ENCODE measurements around the gene EIF4H. TPM values are rescaled to one million over a fixed set of nuclear protein-coding genes. Genes with fewer than 3 reads are reported as not detected.
"Not testable (repeated sequence)": the region's sequence is repeated elsewhere in the genome, so short reads cannot be mapped to it uniquely, and the experiment has no call there.

EIF4H gene
- total RNA-seq, 2 experiments from 2014 or later = 400 to 410 TPM

DNA sequence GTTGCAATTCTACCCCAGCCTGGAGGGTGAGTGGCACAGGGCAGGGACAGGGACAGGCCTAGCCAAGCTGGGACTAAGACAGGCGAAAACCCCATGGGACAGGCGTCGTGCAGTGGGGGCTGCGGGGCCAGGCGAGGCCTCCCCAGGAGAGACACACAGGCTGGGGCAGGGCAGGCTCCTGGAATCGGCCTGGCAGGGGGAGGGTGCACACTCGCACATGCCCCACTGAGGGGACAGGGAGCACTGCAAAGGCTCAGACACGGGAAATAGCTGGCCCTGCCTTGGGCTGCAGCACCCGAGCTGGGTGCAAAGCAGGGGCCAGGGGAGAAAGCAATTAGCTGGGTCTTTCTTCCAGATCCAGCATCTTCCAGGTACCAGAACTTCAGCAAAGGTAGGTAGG is 46.1 kb downstream of the EIF4H start:
- intact Hi-C loops (cut with micrococcal nuclease) = no loop called here
- ChIA-PET POLR2A (no interaction called here), CTCF (interaction anchor here (1.4 to 5.1 kb wide), 2 partner anchors 13 to 181 kb away, joined by 4 to 32 read pairs; no protein-coding TSS in a partner anchor)
- H3K9me3 Mint-ChIP-seq = no peaks in the 10 kb centered on the region
- no peaks in the 10 kb centered on the region for H3K36me3 Mint-ChIP-seq
- H3K27ac Mint-ChIP-seq = no peak overlapping the region
- no peak for DNase-seq
- no peaks in the 10 kb centered on the region for H3K27me3 Mint-ChIP-seq
- no peak overlapping the region for H3K4me3 Mint-ChIP-seq
- peaks cover 14% of the 10 kb centered on the region for H3K4me1 Mint-ChIP-seq (ENCODE audit: low read depth)

DNA sequence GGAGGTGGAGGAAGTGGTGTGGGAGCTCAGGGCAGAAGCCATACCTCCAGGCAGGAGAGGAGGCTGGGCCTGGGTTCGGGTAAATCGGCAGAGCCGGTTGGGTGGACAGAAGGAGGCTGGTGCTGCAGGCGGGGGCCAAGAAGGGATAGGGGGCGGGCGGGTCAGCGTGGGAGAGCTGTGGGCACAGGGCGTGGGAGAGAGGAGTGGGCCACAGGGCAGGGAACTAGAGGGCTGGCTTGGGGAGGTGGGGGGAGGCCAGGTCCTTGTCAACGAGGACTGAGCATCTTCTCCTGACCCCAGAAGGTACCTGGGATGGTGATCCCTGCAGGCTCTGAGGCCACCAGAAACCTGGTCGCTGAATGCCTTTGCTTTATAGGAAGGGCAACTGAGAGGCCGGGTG is 47.6 kb downstream of the EIF4H start:
- H3K9me3 Mint-ChIP-seq = no peaks in the 10 kb centered on the region
- peaks cover 7% of the 10 kb centered on the region for H3K36me3 Mint-ChIP-seq
- intact Hi-C loops (cut with micrococcal nuclease) = no loop called here
- peaks cover 14% of the 10 kb centered on the region for H3K4me1 Mint-ChIP-seq (ENCODE audit: low read depth)
- ChIA-PET POLR2A (no interaction called here), CTCF (no interaction called here)
- H3K27ac Mint-ChIP-seq = no peak overlapping the region
- no peaks in the 10 kb centered on the region for H3K27me3 Mint-ChIP-seq
- no peak overlapping the region for H3K4me3 Mint-ChIP-seq
- DNase-seq = no peak

DNA sequence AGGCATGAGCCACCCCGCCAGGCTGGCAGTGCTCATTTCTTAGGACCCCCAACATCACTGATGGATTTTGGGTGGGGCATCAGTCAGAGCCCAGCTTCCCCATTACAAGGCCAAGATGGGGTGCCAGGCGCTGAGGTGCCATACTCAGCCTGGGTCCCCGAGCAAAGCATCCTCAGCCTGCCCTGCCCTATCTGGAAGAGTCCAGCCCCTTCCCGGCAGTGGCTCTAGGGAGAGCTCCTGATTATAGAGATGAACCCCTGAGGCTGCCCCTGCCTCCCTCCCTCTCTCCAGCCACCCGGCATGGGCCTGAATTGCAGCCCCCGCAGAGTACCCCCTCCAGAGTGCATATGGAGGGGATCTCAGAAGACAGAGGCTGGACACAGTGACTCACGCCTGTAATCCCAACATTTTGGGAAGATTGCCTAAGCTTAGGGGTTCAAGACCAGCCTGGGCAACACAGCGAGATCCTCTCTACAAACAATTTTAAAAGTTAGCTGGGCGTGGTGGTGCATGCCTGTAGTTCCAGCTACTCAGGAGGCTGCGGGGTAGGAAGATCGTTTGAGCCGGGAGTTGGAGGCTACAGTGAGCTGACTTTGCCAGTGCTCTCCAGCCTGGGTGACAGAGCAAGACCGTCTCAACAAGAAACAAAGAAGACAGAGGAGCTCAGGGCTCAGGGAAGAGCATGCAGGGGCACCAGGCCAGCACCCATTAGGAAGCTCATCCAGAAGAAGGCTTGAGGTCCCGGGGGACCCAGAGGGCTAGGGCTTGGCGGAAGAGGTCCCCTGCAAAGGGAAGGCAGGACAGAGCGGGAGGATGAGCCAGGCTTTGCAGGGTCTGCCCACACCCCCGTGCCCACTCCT is 48.9 kb downstream of the EIF4H start:
- DNase-seq = no peak
- CTCF ChIA-PET = interaction anchor here (0.8 to 1.0 kb wide), 2 partner anchors 17 to 178 kb away, joined by 3 to 4 read pairs; no protein-coding TSS in a partner anchor
- H3K27me3 Mint-ChIP-seq = no peaks in the 10 kb centered on the region
- POLR2A ChIA-PET = no interaction called here
- intact Hi-C loops (cut with micrococcal nuclease) = no loop called here
- peaks cover 12% of the 10 kb centered on the region for H3K36me3 Mint-ChIP-seq
- no peak overlapping the region for H3K4me3 Mint-ChIP-seq
- H3K9me3 Mint-ChIP-seq = no peaks in the 10 kb centered on the region
- no peak overlapping the region for H3K27ac Mint-ChIP-seq
- peaks cover 3% of the 10 kb centered on the region for H3K4me1 Mint-ChIP-seq (ENCODE audit: low read depth)

DNA sequence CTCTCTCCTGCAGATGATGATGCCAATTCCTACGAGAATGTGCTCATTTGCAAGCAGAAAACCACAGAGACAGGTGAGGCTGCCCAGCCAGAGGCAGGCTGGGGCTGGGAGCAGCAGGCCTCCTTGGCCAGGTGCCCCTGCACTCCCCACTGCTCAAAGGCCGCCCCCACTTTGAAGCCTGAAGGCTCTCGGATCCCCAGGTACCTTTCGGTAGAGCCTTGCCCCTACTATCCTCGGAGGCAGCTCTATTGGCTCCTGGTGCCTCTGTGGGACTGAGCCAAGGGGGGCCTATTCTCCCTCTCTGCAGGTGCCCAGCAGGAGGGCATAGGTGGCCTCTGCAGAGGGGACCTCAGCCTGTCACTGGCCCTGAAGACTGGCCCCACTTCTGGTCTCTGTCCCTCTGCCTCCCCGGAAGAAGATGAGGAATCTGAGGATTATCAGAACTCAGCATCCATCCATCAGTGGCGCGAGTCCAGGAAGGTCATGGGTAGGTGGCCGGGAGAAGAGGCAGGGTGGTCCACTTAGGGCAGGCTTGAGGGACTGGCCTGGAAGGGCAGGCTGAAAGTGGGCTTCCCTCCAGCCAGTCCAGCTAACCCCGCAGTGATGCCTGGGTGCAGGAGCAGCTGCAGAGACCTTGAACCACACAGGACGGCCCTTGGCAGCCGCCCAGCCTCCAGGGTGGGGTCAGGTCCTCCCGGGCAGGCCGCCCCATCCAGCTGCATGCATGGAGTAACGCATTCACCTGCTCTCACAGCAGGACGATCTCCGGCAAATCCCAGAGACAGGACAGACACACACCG is 49.8 kb downstream of the EIF4H start:
- Mint-ChIP-seq H3K9me3 (no peaks in the 10 kb centered on the region), H3K4me1 (ENCODE audit: low read depth) (peaks cover 2% of the 10 kb centered on the region), H3K27me3 (no peaks in the 10 kb centered on the region), H3K36me3 (peaks cover 12% of the 10 kb centered on the region), H3K4me3 (no peak overlapping the region), H3K27ac (no peak overlapping the region)
- intact Hi-C loops (cut with micrococcal nuclease) = no loop called here
- CTCF ChIA-PET = interaction anchor here (0.8 to 1.0 kb wide), 2 partner anchors 18 to 177 kb away, joined by 3 to 4 read pairs; no protein-coding TSS in a partner anchor
- DNase-seq = no peak
- POLR2A ChIA-PET = no interaction called here

DNA sequence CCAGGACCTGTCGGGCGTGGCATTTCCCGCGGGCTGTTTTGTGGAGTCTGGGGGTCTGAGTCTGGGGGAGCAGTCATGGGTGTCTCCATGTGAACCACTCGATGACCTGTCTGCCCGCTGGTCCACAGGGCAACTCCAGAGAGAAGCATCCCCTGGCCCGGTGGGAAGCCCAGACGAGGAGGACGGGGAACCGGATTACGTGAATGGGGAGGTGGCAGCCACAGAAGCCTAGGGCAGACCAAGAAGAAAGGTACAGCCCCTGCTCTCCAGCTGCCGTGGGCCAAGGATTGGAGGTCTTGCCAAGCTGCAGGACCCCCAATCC is 50.3 kb downstream of the EIF4H start:
- ChIA-PET POLR2A (no interaction called here), CTCF (no interaction called here)
- Mint-ChIP-seq H3K27me3 (no peaks in the 10 kb centered on the region), H3K4me1 (ENCODE audit: low read depth) (peaks cover 2% of the 10 kb centered on the region), H3K4me3 (no peak overlapping the region), H3K36me3 (peaks cover 17% of the 10 kb centered on the region), H3K9me3 (no peaks in the 10 kb centered on the region), H3K27ac (no peak overlapping the region)
- intact Hi-C loops (cut with micrococcal nuclease) = no loop called here
- no peak for DNase-seq

DNA sequence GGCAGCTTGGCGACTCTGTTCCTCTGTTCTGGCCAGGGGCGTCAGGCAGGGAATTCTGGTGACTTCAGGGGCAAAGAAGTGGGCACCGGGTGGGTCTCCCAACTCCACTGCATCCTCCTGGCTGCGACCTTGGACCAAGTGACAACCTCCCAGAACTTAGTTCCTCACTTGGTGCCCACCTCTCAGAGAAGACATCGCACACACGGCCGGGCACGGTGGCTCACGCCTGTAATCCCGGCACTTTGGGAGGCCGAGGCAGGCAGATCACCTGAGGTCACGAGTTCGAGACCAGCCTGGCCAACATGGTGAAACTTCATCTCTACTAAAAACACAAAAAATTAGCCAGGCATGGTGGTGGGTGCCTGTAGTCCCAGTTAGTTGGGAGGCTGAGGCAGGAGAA is 50.8 kb downstream of the EIF4H start:
- peaks cover 19% of the 10 kb centered on the region for H3K36me3 Mint-ChIP-seq
- H3K27ac Mint-ChIP-seq; H3K27me3 Mint-ChIP-seq; H3K4me1 Mint-ChIP-seq (ENCODE audit: low read depth); POLR2A ChIA-PET; intact Hi-C loops (cut with micrococcal nuclease); H3K4me3 Mint-ChIP-seq; H3K9me3 Mint-ChIP-seq; DNase-seq; CTCF ChIA-PET: not testable (repeated sequence)

DNA sequence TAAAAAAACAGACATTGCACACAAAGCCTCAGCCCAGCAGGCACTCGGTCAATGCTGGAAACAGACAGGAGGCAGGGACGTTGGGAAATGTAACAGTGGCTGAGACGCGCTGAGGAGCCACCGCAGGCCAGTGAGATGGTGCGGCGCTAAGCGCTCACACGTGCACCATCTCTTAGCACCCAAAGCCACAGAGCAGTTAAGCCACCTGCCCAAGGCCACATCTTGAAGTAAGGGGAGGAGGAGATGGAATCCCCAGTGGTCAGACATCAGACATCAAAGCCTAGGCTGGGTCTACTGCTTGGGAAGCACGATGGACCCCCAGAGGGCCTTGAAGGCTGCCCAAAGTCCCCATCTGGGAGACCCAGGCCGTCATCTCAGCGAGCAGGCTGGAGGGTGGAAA is 51.2 kb downstream of the EIF4H start:
- H3K9me3 Mint-ChIP-seq = no peaks in the 10 kb centered on the region
- H3K27me3 Mint-ChIP-seq = no peaks in the 10 kb centered on the region
- H3K4me1 Mint-ChIP-seq (ENCODE audit: low read depth) = peaks cover 2% of the 10 kb centered on the region
- ChIA-PET POLR2A (no interaction called here), CTCF (interaction anchor here (1.2 kb wide), 1 partner anchor 20 kb away, joined by 3 read pairs; no protein-coding TSS in a partner anchor)
- H3K36me3 Mint-ChIP-seq = peaks cover 22% of the 10 kb centered on the region
- no peak overlapping the region for H3K27ac Mint-ChIP-seq
- intact Hi-C loops (cut with micrococcal nuclease) = no loop called here
- H3K4me3 Mint-ChIP-seq = no peak overlapping the region
- DNase-seq = no peak

DNA sequence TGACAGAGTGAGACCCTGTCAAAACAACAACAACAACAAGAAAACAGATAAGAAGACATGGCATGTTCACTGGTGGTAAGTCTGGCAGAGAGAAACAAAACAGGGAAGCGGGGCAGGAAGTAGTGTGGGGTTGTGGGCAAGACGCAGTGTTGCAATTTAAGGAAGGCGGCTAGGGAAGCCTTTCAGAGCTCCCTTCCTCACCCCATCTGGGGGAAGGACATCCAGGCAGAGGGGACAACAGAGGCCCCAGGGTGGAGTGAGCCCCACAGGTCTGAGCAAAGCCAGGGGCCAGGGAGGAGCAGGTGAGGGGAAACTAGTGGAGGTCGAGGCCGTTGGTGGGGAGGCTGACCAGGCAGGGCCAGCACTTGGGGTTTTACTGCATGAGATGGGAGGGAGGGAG is 52.5 kb downstream of the EIF4H start:
- ChIA-PET POLR2A (no interaction called here), CTCF (interaction anchor here (1.2 to 2.9 kb wide), 2 partner anchors 21 to 175 kb away, joined by 3 to 8 read pairs; no protein-coding TSS in a partner anchor)
- Mint-ChIP-seq H3K27ac (no peak overlapping the region), H3K4me1 (ENCODE audit: low read depth) (peaks cover 2% of the 10 kb centered on the region), H3K9me3 (no peaks in the 10 kb centered on the region), H3K36me3 (peaks cover 28% of the 10 kb centered on the region), H3K27me3 (no peaks in the 10 kb centered on the region), H3K4me3 (no peak overlapping the region)
- intact Hi-C loops (cut with micrococcal nuclease) = no loop called here
- DNase-seq = no peak

DNA sequence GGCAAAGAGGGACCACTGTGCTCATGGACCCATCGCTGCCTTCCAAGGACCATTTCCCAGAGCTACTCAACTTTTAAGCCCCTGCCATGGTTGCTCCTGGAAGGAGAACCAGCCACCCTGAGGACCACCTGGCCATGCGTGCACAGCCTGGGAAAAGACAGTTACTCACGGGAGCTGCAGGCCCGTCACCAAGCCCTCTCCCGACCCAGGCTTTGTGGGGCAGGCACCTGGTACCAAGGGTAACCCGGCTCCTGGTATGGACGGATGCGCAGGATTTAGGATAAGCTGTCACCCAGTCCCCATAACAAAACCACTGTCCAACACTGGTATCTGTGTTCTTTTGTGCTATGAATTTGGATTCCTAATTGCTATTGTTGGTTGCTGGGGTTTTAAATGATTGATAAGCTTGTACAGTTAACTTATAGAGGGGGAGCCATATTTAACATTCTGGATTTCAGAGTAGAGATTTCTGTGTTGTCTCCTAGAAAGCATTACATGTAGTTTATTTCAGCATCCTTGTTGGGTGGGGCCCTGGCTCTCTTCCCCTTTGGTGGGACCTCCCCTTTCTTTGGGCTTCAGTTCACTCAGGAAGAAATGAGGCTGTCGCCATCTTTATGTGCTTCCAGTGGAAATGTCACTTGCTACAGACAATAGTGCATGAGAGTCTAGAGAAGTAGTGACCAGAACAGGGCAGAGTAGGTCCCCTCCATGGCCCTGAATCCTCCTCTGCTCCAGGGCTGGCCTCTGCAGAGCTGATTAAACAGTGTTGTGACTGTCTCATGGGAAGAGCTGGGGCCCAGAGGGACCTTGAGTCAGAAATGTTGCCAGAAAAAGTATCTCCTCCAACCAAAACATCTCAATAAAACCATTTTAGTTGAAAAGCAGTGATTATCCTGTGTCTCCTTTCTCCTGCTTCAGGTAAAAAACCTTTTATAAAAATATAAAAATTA is 55.1 kb downstream of the EIF4H start:
- H3K4me3 Mint-ChIP-seq = no peak overlapping the region
- peaks cover 36% of the 10 kb centered on the region for H3K36me3 Mint-ChIP-seq
- ChIA-PET CTCF (interaction anchor here (0.6 to 2.9 kb wide), 2 partner anchors 22 to 172 kb away, joined by 3 to 8 read pairs; no protein-coding TSS in a partner anchor), POLR2A (no interaction called here)
- no peak for DNase-seq
- H3K27ac Mint-ChIP-seq = no peak overlapping the region
- peaks cover 2% of the 10 kb centered on the region for H3K4me1 Mint-ChIP-seq (ENCODE audit: low read depth)
- H3K27me3 Mint-ChIP-seq = no peaks in the 10 kb centered on the region
- intact Hi-C loops (cut with micrococcal nuclease) = no loop called here
- H3K9me3 Mint-ChIP-seq = no peaks in the 10 kb centered on the region

DNA sequence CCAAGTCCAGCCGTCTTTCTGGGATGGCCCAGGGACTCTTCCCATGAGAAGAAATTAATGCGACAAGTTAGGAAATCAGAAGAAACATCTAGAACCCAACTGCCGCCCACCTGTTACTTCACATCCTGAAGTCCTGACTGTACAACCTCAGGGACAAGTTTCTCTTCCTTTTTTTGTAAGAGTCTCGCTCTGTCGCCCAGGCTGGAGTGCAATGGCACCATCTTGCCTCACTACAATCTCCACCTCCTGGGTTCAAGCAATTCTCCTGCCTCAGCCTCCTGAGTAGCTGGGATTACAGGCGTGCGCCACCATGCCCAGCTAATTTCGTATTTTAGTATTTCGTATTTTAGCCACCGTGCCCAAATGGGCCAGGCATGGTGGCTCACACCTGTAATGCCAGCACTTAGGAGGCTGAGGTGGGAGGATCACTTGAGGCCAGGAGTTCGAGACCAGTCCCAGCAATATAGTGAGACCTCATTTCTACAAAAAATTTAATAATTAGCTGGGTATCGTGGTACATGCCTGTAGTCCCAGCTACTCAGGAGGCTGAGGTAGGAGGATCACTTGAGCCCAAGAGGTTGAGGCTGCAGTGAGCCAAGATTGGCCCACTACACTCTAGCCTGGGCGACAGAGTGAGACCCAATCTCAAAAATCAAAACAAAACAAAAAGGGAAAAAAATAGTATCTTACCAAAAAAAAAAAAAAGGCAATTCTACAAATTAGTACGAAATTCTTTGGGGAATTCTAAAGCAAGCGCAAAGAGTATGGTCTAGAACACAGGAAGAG is 56.5 kb downstream of the EIF4H start:
- H3K9me3 Mint-ChIP-seq = no peaks in the 10 kb centered on the region
- intact Hi-C loops (cut with micrococcal nuclease) = no loop called here
- CTCF ChIA-PET = interaction anchor here (1.5 kb wide), 1 partner anchor 24 kb away, joined by 4 read pairs; no protein-coding TSS in a partner anchor
- H3K4me1 Mint-ChIP-seq (ENCODE audit: low read depth) = peaks cover 2% of the 10 kb centered on the region
- no peaks in the 10 kb centered on the region for H3K27me3 Mint-ChIP-seq
- H3K36me3 Mint-ChIP-seq = peaks cover 45% of the 10 kb centered on the region
- POLR2A ChIA-PET = no interaction called here
- H3K4me3 Mint-ChIP-seq = no peak overlapping the region
- H3K27ac Mint-ChIP-seq = no peak overlapping the region
- no peak for DNase-seq

DNA sequence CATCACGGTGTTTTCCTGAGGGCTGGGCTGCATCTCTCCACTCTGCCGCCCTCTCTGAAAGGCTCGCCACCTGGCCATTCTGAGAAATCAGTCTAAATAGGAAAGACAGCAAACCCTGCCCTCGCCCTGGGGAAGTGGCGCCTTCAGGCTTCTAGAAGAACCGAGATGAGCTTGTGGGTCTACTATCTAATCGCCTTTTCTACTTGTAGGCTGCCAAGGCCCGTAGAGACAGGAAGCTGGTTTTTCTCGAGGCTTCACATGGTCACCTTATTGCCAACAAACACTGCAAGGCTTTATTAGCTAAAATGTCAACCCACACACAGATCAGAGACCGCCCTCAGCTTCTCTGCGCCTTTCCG is 57.1 kb downstream of the EIF4H start:
- H3K36me3 Mint-ChIP-seq = peaks cover 43% of the 10 kb centered on the region
- H3K9me3 Mint-ChIP-seq = no peaks in the 10 kb centered on the region
- DNase-seq = no peak
- ChIA-PET CTCF (interaction anchor here (1.5 kb wide), 1 partner anchor 25 kb away, joined by 4 read pairs; no protein-coding TSS in a partner anchor), POLR2A (no interaction called here)
- no peaks in the 10 kb centered on the region for H3K27me3 Mint-ChIP-seq
- intact Hi-C loops (cut with micrococcal nuclease) = no loop called here
- H3K27ac Mint-ChIP-seq = no peak overlapping the region
- no peak overlapping the region for H3K4me3 Mint-ChIP-seq
- H3K4me1 Mint-ChIP-seq (ENCODE audit: low read depth) = peaks cover 2% of the 10 kb centered on the region

Measured in activated CD4-positive, alpha-beta memory T cell treated with anti-CD3 and anti-CD28 coated beads for 36 hours (primary cell).